Neural cell (in vitro differentiated cells): ENCODE measurements around the gene HAPSTR1. TPM values are rescaled to one million over a fixed set of nuclear protein-coding genes. Genes with fewer than 3 reads are reported as not detected.

Experiments used
- H2AFZ ChIP-seq: fragments of 200-600, 300-800 bp; sonication (generic), shearing (Covaris generic); 2 replicates; pipeline ENCODE4 v1.6.0; 2014; ENCODE audit warnings: low read depth, mild to moderate bottlenecking, antibody characterized with exemption, low read length, moderate library complexity
- H3F3A ChIP-seq: fragments of 200-600 bp; shearing (Covaris generic); 2 replicates; pipeline ENCODE4 v1.6.1; 2016; ENCODE audit warnings: mild to moderate bottlenecking, moderate library complexity, mixed read lengths, antibody characterized with exemption, low read length; ENCODE audit not compliant: insufficient read depth, poor library complexity, severe bottlenecking
- H3K27ac ChIP-seq: fragments of 200-600, 300-800 bp; sonication (generic), shearing (Covaris generic); 2 replicates; pipeline ENCODE4 v1.5.1; 2014; ENCODE audit warnings: mild to moderate bottlenecking, low read length, moderate library complexity
- H3K27me3 ChIP-seq: fragments of 300-800, 200-600 bp; sonication (generic), shearing (Covaris generic); 2 replicates; pipeline ENCODE4 v1.6.0; 2014; ENCODE audit warnings: mild to moderate bottlenecking, low read depth, low read length, moderate library complexity; ENCODE audit not compliant: insufficient read depth
- H3K36me3 ChIP-seq: fragments of 300-800, 200-600 bp; sonication (generic), shearing (Covaris generic); 2 replicates; pipeline ENCODE4 v1.5.1; 2014; ENCODE audit warnings: mild to moderate bottlenecking, antibody characterized with exemption, low read length, moderate library complexity; ENCODE audit not compliant: insufficient read depth
- H3K4me2 ChIP-seq: fragments of 300-800, 200-600 bp; sonication (generic), shearing (Covaris generic); 2 replicates; pipeline ENCODE4 v1.6.0; 2014; ENCODE audit warnings: mild to moderate bottlenecking, low read length
- H3K4me3 ChIP-seq: fragments of 300-800, 200-600 bp; sonication (generic), shearing (Covaris generic); 2 replicates; pipeline ENCODE4 v1.5.1; 2014; ENCODE audit warnings: mild to moderate bottlenecking, low read length, moderate library complexity
- H3K79me2 ChIP-seq: fragments of 200-600 bp; shearing (Covaris generic); replicated peaks from 2 replicates; pipeline ENCODE4 v1.6.0; 2014; ENCODE audit warnings: mild to moderate bottlenecking, low read length, moderate library complexity; ENCODE audit not compliant: insufficient read depth
- H3K9ac ChIP-seq: fragments of 300-800, 200-600 bp; sonication (generic), shearing (Covaris generic); 2 replicates; pipeline ENCODE4 v1.6.1; 2016; ENCODE audit warnings: mild to moderate bottlenecking, low read length, mixed read lengths
- H3K9me2 ChIP-seq: fragments of 200-600 bp; shearing (Covaris generic); 2 replicates; pipeline ENCODE4 v1.6.1; 2016; ENCODE audit warnings: mild to moderate bottlenecking, low read length, mixed read lengths; ENCODE audit not compliant: insufficient read depth
- H3K9me3 ChIP-seq: fragments of 200-600, 300-800 bp; sonication (generic), shearing (Covaris generic); 2 replicates; pipeline ENCODE4 v1.6.1; 2016; ENCODE audit warnings: mild to moderate bottlenecking, mixed run types, low read length, moderate library complexity, mixed read lengths
- H4K20me1 ChIP-seq: fragments of 200-600 bp; shearing (Covaris generic); 2 replicates; pipeline ENCODE4 v1.6.1; 2016; ENCODE audit warnings: mild to moderate bottlenecking, mixed run types; ENCODE audit not compliant: insufficient read depth
- CTCF ChIP-seq: fragments of 450-650 bp; IDR thresholded peaks from 2 replicates; pipeline ENCODE4 v1.5.1; 2014; ENCODE audit warnings: antibody characterized with exemption, mild to moderate bottlenecking, moderate library complexity; ENCODE audit not compliant: poor library complexity, severe bottlenecking
- EP300 ChIP-seq: fragments of 450-650 bp; conservative IDR thresholded peaks from 2 replicates; pipeline ENCODE4 v1.6.1; 2014; ENCODE audit warnings: antibody characterized with exemption, mild to moderate bottlenecking, moderate library complexity; ENCODE audit not compliant: poor library complexity, severe bottlenecking
- EZH2 ChIP-seq: fragments of 200-600, 300-800 bp; shearing (Covaris generic), sonication (generic); IDR thresholded peaks from 2 replicates; pipeline ENCODE4 v1.6.1; 2014; ENCODE audit warnings: antibody characterized with exemption, low read length, borderline replicate concordance, mild to moderate bottlenecking; ENCODE audit not compliant: insufficient read depth, poor library complexity, severe bottlenecking
- MXI1 ChIP-seq: fragments of 450-650 bp; conservative IDR thresholded peaks from 2 replicates; pipeline ENCODE4 v1.6.1; 2014; ENCODE audit warnings: antibody characterized with exemption, mild to moderate bottlenecking; ENCODE audit not compliant: poor library complexity, severe bottlenecking
- POLR2AphosphoS5 ChIP-seq: IDR thresholded peaks from 2 replicates; pipeline ENCODE4 v1.6.1; 2012
- RAD21 ChIP-seq: fragments of 450-650 bp; conservative IDR thresholded peaks from 2 replicates; pipeline ENCODE4 v1.6.1; 2014; ENCODE audit warnings: antibody characterized with exemption, mild to moderate bottlenecking, moderate library complexity
- REST ChIP-seq: IDR thresholded peaks from 2 replicates; pipeline ENCODE4 v1.6.1; 2012; ENCODE audit warnings: borderline replicate concordance
- SMC3 ChIP-seq: fragments of 450-650 bp; conservative IDR thresholded peaks from 2 replicates; pipeline ENCODE4 v1.6.1; 2014; ENCODE audit warnings: antibody characterized with exemption, mild to moderate bottlenecking, moderate library complexity; ENCODE audit not compliant: poor library complexity
- TAF1 ChIP-seq: IDR thresholded peaks from 2 replicates; pipeline ENCODE4 v1.6.1; 2012; ENCODE audit warnings: low read depth
- polyA plus RNA-seq: library from polyadenylated mRNA; depleted of rRNA; stranded (reverse); fragments of >200 nt; gene quantifications from 2 replicates; pipeline ENCODE4 v1.2.3, GENCODE V29; 2014

The HAPSTR1 gene
- polyA plus RNA-seq, 1 donor from 2014 or later: 60.7 TPM

- Histone ChIP-seq H4K20me1 (no peaks in the 10 kb centered on the region), H2AFZ (no peak overlapping the region)
These were observed 35.8 kb upstream of the HAPSTR1 start for GRCh38 chr16:9055661-9056060.

GRCh38 chr16:9056061-9056460 lies 35.4 kb upstream of the HAPSTR1 start:
- no peak overlapping the region for H3K27ac ChIP-seq
- H3K9me3 ChIP-seq: no peaks in the 10 kb centered on the region
- H3K79me2 ChIP-seq: no peaks in the 10 kb centered on the region
- no peak overlapping the region for H3K9ac ChIP-seq
- H3K4me2 ChIP-seq: no peak overlapping the region
- H2AFZ ChIP-seq: no peak overlapping the region
- no peaks in the 10 kb centered on the region for H3K9me2 ChIP-seq
- H3K27me3 ChIP-seq: no peaks in the 10 kb centered on the region
- H3K36me3 ChIP-seq: no peaks in the 10 kb centered on the region
- TF ChIP-seq CTCF (no peak), SMC3 (no peak), REST (no peak), EZH2 (no peak), POLR2AphosphoS5 (no peak), RAD21 (no peak), TAF1 (no peak), EP300 (no peak), MXI1 (no peak)
- no peaks in the 10 kb centered on the region for H4K20me1 ChIP-seq
- H3F3A ChIP-seq: no peaks in the 10 kb centered on the region
- no peak overlapping the region for H3K4me3 ChIP-seq

More at GRCh38 chr16:9055661-9056060, 35.8 kb upstream of the HAPSTR1 start:
- Histone ChIP-seq H3K36me3 (no peaks in the 10 kb centered on the region), H3K9me3 (no peaks in the 10 kb centered on the region), H3K9ac (no peak overlapping the region), H3K79me2 (no peaks in the 10 kb centered on the region), H3K27ac (no peak overlapping the region), H3K4me2 (no peak overlapping the region), H3K27me3 (no peaks in the 10 kb centered on the region), H3K9me2 (no peaks in the 10 kb centered on the region), H3K4me3 (no peak overlapping the region), H3F3A (no peaks in the 10 kb centered on the region)
- no peak for TF ChIP-seq TAF1
- TF ChIP-seq EP300: no peak
- no peak for TF ChIP-seq EZH2
- no peak for TF ChIP-seq SMC3

- H3F3A ChIP-seq: no peaks in the 10 kb centered on the region
- H3K36me3 ChIP-seq: no peaks in the 10 kb centered on the region
- H3K79me2 ChIP-seq: no peaks in the 10 kb centered on the region
- no peaks in the 10 kb centered on the region for H3K9me2 ChIP-seq
- no peak for TF ChIP-seq POLR2AphosphoS5
- no peak for TF ChIP-seq SMC3
- TF ChIP-seq REST: no peak
- no peak for TF ChIP-seq TAF1
- TF ChIP-seq EP300: no peak
- no peak for TF ChIP-seq MXI1
- no peak for TF ChIP-seq EZH2
- no peak for TF ChIP-seq CTCF
- no peak for TF ChIP-seq RAD21
- H3K27ac ChIP-seq: no peak overlapping the region
- no peak overlapping the region for H2AFZ ChIP-seq
- no peaks in the 10 kb centered on the region for H3K27me3 ChIP-seq
- H3K4me2 ChIP-seq: no peak overlapping the region
- no peaks in the 10 kb centered on the region for H3K9me3 ChIP-seq
- H3K4me3 ChIP-seq: no peak overlapping the region
- no peak overlapping the region for H3K9ac ChIP-seq
- no peaks in the 10 kb centered on the region for H4K20me1 ChIP-seq
These were observed 33.2 kb upstream of the HAPSTR1 start for GRCh38 chr16:9058211-9058610.
